Liver (tissue), 9 donors: ENCODE measurements around the gene ZNF417. TPM values are rescaled to one million over a fixed set of nuclear protein-coding genes. Genes with fewer than 3 reads are reported as not detected.
"Not testable (repeated sequence)": the region's sequence is repeated elsewhere in the genome, so short reads cannot be mapped to it uniquely, and the experiment has no call there.

Source experiments
- DNase-seq: peaks from one replicate; pipeline ENCODE4 v3.0.0-alpha.2; 2017; ENCODE audit warnings: low spot score
- H3K27ac ChIP-seq, 2 donors: one replicate each; pipeline ENCODE4 v1.7.0; 2013; ENCODE audit warnings: inconsistent platforms in 2 of 2, low read length in 2 of 2, control low read depth in 1 of 2, low read depth in 1 of 2, mild to moderate bottlenecking in 1 of 2
- H3K27me3 ChIP-seq, 4 donors: one replicate each; pipeline versions ENCODE4 v1.6.1 to v1.7.0; 2013; ENCODE audit warnings: low read length in 3 of 4, inconsistent platforms in 1 of 4, mild to moderate bottlenecking in 1 of 4, moderate library complexity in 1 of 4; ENCODE audit not compliant: control insufficient read depth in 4 of 4, insufficient read depth in 4 of 4
- H3K36me3 ChIP-seq, 4 donors: one replicate each; pipeline versions ENCODE4 v1.6.1 to v1.7.0; 2013; ENCODE audit warnings: low read length in 3 of 4, mild to moderate bottlenecking in 3 of 4, low read depth in 1 of 4, moderate library complexity in 1 of 4; ENCODE audit not compliant: control insufficient read depth in 4 of 4, insufficient read depth in 3 of 4
- H3K4me1 ChIP-seq, 4 donors: one replicate each; pipeline versions ENCODE4 v1.6.1 to v1.7.0; 2013; ENCODE audit warnings: low read length in 3 of 4, mild to moderate bottlenecking in 3 of 4, moderate library complexity in 1 of 4; ENCODE audit not compliant: control insufficient read depth in 4 of 4, insufficient read depth in 4 of 4
- H3K4me3 ChIP-seq, 3 donors: one replicate each; pipeline versions ENCODE4 v1.6.1 to v1.7.0; 2013; ENCODE audit warnings: low read length in 3 of 3, control low read depth in 1 of 3, low read depth in 1 of 3, mild to moderate bottlenecking in 1 of 3
- H3K9ac ChIP-seq, 2 donors: one replicate each; pipeline ENCODE4 v1.7.0; 2013; ENCODE audit warnings: low read length in 2 of 2, mild to moderate bottlenecking in 2 of 2, moderate library complexity in 2 of 2, control low read depth in 1 of 2, low read depth in 1 of 2
- H3K9me3 ChIP-seq, 4 donors: one replicate each; pipeline versions ENCODE4 v1.6.1 to v1.7.0; 2013; ENCODE audit warnings: low read length in 3 of 4; ENCODE audit not compliant: control insufficient read depth in 4 of 4
- EGR1 ChIP-seq, 2 donors: IDR thresholded peaks; 2 replicates each; pipeline ENCODE4 v1.6.1; 2016 to 2018; ENCODE audit warnings: antibody characterized with exemption in 2 of 2, low read depth in 2 of 2
- FOXA1 ChIP-seq: IDR thresholded peaks from 2 replicates; pipeline ENCODE4 v1.6.1; 2016; ENCODE audit warnings: antibody characterized with exemption
- GABPA ChIP-seq, 2 donors: IDR thresholded peaks in 1 of 2; conservative IDR thresholded peaks in 1 of 2; 2 replicates each; pipeline ENCODE4 v1.6.1; 2016; ENCODE audit warnings: antibody characterized with exemption in 2 of 2, mild to moderate bottlenecking in 1 of 2, moderate library complexity in 1 of 2
- HNF4A ChIP-seq, 2 donors: conservative IDR thresholded peaks; 2 replicates each; pipeline ENCODE4 v1.6.1; 2016; ENCODE audit warnings: antibody characterized with exemption in 2 of 2, mild to moderate bottlenecking in 2 of 2
- JUND ChIP-seq, 2 donors: IDR thresholded peaks; 2 replicates each; pipeline ENCODE4 v1.6.1; 2016; ENCODE audit warnings: antibody characterized with exemption in 2 of 2
- MAX ChIP-seq: IDR thresholded peaks from 2 replicates; pipeline ENCODE4 v1.6.1; 2016; ENCODE audit warnings: antibody characterized with exemption
- NR2F2 ChIP-seq: IDR thresholded peaks from 2 replicates; pipeline ENCODE4 v1.6.1; 2016; ENCODE audit warnings: antibody characterized with exemption
- RAD21 ChIP-seq, 2 donors: IDR thresholded peaks; 2 replicates each; pipeline ENCODE4 v1.6.1; 2016; ENCODE audit warnings: antibody characterized with exemption in 2 of 2, mild to moderate bottlenecking in 2 of 2
- REST ChIP-seq: IDR thresholded peaks from 2 replicates; pipeline ENCODE4 v1.6.1; 2016; ENCODE audit warnings: antibody characterized with exemption, mild to moderate bottlenecking
- RXRA ChIP-seq, 2 donors: IDR thresholded peaks; 2 replicates each; pipeline ENCODE4 v1.6.1; 2017 to 2018; ENCODE audit warnings: antibody characterized with exemption in 2 of 2, mild to moderate bottlenecking in 1 of 2
- SP1 ChIP-seq: IDR thresholded peaks from 2 replicates; pipeline ENCODE4 v1.6.1; 2018; ENCODE audit warnings: antibody characterized with exemption, mild to moderate bottlenecking
- YY1 ChIP-seq: IDR thresholded peaks from 2 replicates; pipeline ENCODE4 v1.6.1; 2016; ENCODE audit warnings: antibody characterized with exemption, mild to moderate bottlenecking
- ZBTB33 ChIP-seq: IDR thresholded peaks from 2 replicates; pipeline ENCODE4 v1.6.1; 2016; ENCODE audit warnings: antibody characterized with exemption
- WGBS: extraction: QIAGEN DNeasy Blood & Tissue Kit; methylation state at CpG from one replicate; pipeline ENCODE4 v1.1.7; 2013; 5-methylcytosine and 5-hydroxymethylcytosine counted together
- polyA plus RNA-seq, 2 donors: library from polyadenylated mRNA; stranded (reverse) in 1 of 2; unstranded in 1 of 2; fragments of 200-250 nt in 1 of 2; fragments of >200 nt in 1 of 2; fragmentation: Nextera tagmentation in 1 of 2; extraction: Ambion mirVana in 1 of 2; gene quantifications; one replicate each; pipeline versions ENCODE4 v1.2.1 to v1.2.3, GENCODE V29; 2013 to 2015
- total RNA-seq, 2 donors: library from RNA; depleted of rRNA; stranded (reverse); fragments of >200 nt; gene quantifications; one replicate each; pipeline ENCODE4 v1.2.3, GENCODE V29; 2014
- donor health status: healthy.
- donor health status: healthy.
- donor health status: healthy.
- donor health status: healthy.
- donor health status: healthy.

Gene ZNF417
- 10 to 100 TPM; 12.9 to 16.3 TPM for total RNA-seq
- 1 to 10 TPM; 1.2 to 1.7 TPM for polyA plus RNA-seq

GRCh38 chr19:57916168-57916995, at the start of gene ZNF417:
ZNF417 (minus strand) TSS chr19:57916592; CDS start chr19:57916411, 181 bp downstream.
- peaks cover 1 to 23% (median 12%) of the 10 kb centered on the region in 4 donors for H3K36me3 ChIP-seq
- not testable (repeated sequence) for H3K27me3 ChIP-seq
- 1% methylated on average over 51 of the region's 51 CpGs for WGBS
- H3K4me1 ChIP-seq = peaks cover 0 to 17% (median 13%) of the 10 kb centered on the region in 4 donors
- peak; percentile 83 for DNase-seq
- H3K4me3 ChIP-seq = peak within 1 kb of the TSS; percentile 68 to 97 (median 72)
- H3K9ac ChIP-seq = peak within 1 kb of the TSS; percentile 70 to 85
- peak within 1 kb of the TSS; percentile 59 to 62 for H3K27ac ChIP-seq
- H3K9me3 ChIP-seq = peaks cover 0 to 13% (median 4%) of the 10 kb centered on the region in 4 donors
- TF ChIP-seq RXRA (IDR thresholded peaks at IDR 0.05) (peak; percentile 26 to 34), GABPA (IDR thresholded peaks at IDR 0.05 in 1 of 2, conservative IDR thresholded peaks at IDR 0.05 in 1 of 2) (peak; percentile 53 to 92), MAX (peak; percentile 92), ZBTB33 (peak; percentile 42), EGR1 (IDR thresholded peaks at IDR 0.05; ENCODE audit: low read depth in 2 of 2) (peak; percentile 68 to 78), RAD21 (IDR thresholded peaks at IDR 0.05) (peak; percentile 50 to 66), SP1 (peak; percentile 28), HNF4A (conservative IDR thresholded peaks at IDR 0.05) (peak in 1 of 2 donors; percentile 41), YY1 (peak; percentile 96), NR2F2 (peak; percentile 67)

- Histone ChIP-seq H3K4me3 (peak overlapping the region in 2 of 3 donors; percentile 57 to 63), H3K9me3 (peaks cover 22 to 48% (median 35%) of the 10 kb centered on the region in 4 donors), H3K4me1 (no peaks in the 10 kb centered on the region), H3K27ac (no peak overlapping the region), H3K27me3 (no peaks in the 10 kb centered on the region), H3K9ac (no peak overlapping the region), H3K36me3 (peaks cover 0 to 2% (median 0%) of the 10 kb centered on the region in 4 donors)
- no peak for DNase-seq
- 93% methylated on average over 8 of the region's 8 CpGs for WGBS
- TF ChIP-seq SP1 = no peak
- no peak for TF ChIP-seq JUND (IDR thresholded peaks at IDR 0.05)
- TF ChIP-seq NR2F2 = no peak
- TF ChIP-seq FOXA1 = no peak
- TF ChIP-seq EGR1 (IDR thresholded peaks at IDR 0.05; ENCODE audit: low read depth in 2 of 2) = no peak
- no peak for TF ChIP-seq REST
- TF ChIP-seq GABPA (IDR thresholded peaks at IDR 0.05 in 1 of 2, conservative IDR thresholded peaks at IDR 0.05 in 1 of 2) = no peak
- no peak for TF ChIP-seq YY1
- TF ChIP-seq RAD21 (IDR thresholded peaks at IDR 0.05) = no peak
These were observed 48.4 kb upstream of the ZNF417 start for GRCh38 chr19:57964761-57965160.
